Skin of body (tissue), 2 donors: ENCODE data around the gene ZMYND15. TPM values are rescaled to one million over a fixed set of nuclear protein-coding genes. Genes with fewer than 3 reads are reported as not detected.

Source experiments
- DNase-seq: peaks from one replicate; lab custom pipeline; 2025; lab: John Stamatoyannopoulos, UW
- total RNA-seq: library from RNA; depleted of rRNA; stranded (reverse); fragments of >200 nt; gene quantifications from one replicate; pipeline ENCODE4 v1.2.3, GENCODE V29; 2014

The ZMYND15 gene
- total RNA-seq, 1 donor from 2014 or later, result 0.89 TPM

DNA sequence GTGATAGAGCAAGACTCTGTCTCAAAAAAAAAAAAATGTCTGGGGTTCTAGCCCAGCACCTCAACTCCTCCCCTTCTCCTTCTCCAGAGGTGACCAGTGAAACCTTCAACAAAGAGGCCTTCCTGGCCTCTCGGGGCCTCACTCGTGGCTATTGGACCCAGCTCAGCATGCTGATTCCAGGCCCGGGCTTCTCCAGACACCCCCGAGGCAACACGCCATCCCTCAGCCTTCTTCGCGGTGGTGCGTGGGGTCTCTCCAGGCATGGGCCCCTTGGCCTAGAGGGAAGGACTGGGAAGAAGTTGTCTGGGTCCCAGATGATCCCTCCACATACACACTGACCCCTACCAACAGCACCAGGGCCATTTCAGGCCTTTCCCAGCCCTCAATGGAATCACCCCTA lies 3.6 kb downstream of the ZMYND15 start:
- no peak for DNase-seq

DNA sequence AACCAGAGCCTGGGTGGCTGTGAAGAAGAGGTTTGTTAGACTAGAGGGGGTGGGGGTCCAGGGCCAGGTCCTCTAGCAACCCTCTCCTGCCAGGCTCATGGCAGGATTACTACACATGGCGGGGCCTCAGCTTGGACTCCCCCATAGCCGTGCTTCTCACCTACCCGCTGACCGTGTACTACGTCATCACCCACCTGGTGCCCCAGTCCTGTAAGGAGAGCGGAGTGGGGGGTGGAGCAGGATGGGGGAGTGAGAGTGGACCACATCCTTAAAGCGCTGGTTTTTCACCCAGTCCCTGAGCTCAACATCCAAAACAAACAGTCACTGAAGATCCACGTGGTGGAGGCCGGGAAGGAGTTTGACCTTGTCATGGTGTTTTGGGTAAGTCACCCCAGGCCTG lies 4.3 kb downstream of the ZMYND15 start:
- DNase-seq, result no peak

DNA sequence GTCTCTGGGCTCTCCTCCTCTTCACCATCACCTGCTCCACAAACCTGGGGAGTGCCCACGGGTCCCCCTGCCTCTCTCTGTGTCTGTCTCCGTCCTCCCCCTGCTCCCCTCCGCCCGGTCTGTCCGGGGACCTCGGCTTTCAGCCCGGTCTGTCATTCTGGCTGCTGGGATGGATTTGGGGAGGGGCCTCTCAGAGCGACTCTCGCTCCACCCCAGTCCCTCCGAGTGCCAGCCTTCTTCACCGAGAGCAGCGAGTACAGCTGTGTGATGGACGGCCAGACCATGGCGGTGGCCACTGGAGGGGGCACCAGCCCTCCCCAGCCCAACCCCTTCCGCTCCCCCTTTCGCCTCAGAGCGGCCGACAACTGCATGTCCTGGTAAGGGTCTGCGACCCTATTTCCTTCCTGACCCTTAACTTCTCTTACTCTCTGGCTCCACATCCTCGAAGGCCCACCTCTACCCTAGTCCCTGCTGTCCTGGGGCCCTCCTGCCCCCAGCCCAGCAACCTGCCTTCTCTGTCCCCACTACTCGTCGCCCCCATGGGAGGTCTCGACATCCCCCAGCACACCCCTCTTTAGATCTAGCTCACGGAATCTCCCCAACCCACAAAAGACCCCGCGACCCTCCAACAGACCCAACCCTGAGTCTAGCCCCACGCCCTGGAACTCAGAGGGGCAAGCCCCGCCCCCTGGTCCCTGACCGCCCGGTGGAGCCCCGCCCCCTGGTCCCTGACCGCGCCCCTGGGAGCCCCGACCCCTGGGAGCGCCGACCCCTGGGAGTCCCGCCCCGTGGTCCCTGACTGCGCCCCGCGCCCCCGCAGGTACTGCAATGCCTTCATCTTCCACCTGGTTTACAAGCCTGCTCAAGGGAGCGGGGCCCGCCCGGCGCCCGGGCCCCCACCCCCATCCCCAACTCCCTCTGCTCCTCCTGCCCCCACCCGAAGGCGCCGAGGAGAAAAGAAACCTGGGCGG lies 5.7 kb downstream of the ZMYND15 start:
- DNase-seq, result no peak

DNA sequence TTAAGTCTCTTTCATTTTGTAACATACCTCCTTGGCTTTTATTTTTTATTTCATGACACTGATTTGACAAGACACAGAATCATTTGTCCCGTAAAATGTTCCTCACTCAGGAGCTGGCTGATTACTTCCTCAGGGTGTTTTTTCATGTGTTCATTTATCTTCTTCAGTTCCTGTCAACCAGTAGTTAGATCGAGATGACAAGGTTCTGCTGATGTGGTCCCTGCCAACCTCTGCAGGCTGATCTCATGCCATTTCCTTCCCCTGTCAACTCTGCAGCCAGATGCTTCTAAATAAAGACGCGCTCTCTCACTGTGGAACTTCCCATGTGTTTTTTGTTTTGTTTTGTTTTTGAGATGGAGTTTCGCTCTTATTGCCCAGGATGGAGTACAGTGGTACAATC lies 8.2 kb downstream of the ZMYND15 start:
- DNase-seq, result peak; percentile 45

DNA sequence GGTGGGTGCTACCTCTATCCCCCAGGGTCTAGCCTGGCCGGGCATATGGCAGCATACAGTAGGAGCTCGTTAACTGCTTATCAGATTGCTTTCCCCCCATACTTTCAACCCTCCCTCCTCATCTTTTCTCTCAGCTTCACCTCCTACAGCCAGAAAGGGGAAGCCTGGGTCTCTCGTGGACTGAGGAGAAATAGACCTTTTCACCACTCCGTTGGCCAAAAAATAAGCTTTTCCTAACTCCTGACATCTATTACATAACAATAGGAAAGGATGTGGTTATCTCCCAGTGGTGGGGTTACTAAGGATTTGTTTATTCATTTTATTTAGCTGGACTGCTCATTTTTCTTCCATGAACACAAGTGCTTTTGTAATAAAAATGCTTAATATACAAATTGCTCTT lies 9.1 kb downstream of the ZMYND15 start:
- no peak for DNase-seq

DNA sequence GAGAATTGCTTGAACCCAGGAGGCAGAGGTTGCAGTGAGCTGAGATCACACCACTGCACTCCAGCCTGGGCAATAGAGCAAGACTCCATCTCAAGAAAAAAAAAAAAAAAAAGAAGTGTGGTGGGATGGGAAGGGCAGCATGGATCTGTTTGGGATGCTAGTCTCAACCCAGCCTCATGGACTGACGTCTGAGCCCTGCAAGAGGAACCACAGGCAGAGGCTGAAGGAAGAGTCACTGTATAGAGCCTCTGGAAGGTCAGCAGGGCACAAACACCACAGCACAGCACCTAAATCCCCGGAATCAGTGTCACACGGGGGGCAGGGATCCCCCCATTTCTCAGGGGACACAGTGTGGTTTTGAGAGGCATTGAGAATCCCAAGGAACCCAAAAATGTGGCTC lies 11.0 kb downstream of the ZMYND15 start:
- DNase-seq, result no peak

DNA sequence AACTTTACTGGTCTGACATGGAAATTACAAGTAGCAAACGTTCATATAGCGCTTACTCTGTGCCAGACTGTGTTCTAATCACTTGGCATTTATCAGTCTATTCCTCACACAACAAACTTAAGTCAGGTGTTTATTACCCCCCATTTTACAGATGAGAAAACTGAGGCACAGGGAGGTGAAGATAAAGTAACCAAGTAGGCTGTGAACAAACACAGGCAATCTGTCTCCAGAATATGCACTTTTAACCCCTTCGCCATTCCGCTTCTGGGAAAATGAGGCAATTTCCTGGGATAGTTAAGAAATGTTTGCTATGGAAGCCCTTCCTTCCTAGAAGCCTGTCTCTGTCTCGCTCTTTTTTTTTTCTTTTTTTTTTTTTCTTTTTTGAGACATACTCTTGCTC lies 12.3 kb downstream of the ZMYND15 start:
- DNase-seq, result no peak

DNA sequence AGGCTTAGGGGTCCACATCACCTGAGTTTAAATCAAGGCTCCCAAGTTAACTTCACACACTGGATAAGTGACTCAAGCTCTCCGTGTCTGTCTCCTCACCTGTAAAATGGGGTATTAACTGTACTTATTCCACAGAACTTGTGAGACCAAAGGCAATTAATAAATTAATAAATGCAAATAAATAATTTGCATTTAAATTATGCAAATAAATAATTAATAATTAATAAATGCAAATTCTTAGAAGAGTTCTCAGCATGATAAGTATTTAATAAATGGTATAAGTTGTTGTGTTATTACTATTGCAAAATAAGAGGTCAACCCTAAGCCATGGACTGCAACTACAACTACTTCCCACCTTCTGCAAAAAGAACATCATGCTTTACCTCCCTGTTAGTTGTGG lies 13.8 kb downstream of the ZMYND15 start:
- DNase-seq, result no peak

DNA sequence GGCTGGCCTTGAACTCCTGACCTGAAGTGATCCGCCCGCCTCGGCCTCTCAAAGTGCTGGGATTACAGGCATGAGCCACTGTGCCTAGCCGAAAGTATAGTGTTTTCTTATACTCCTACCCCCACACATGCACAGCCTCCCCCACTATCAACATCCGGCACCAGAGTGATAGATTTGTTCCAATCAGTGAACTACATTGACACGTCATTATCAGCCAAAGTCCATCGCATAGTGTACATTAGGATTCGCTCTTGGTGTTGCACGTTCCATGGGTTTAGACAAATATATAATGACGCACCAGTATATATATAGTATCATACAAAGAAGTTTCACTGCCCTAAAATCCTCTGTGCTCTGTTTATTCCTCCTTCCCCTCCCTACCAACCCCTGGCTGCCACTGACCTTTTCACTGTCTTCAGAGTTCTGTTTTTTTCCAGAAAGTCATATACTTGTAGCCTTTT lies 20.2 kb downstream of the ZMYND15 start:
- DNase-seq, result no peak

DNA sequence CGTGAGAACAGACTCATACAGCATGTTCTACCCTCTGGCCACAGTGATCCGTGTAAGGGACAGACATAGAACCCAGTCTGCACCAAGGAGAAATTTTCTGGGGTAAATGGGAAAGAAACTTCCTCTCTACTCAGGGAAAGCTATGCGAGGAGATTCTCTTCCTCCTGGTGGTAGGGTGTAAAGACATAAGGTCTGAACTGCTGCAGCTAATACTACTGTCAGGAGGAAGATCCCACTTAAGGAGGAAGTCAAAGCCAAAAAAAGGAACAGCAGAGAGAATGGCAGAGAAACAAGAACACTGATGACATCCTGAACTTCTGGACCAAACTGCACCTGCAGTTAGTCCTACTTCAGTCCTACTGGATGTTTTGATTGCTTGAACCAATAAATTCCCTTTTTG lies 25.0 kb downstream of the ZMYND15 start:
- no peak for DNase-seq

DNA sequence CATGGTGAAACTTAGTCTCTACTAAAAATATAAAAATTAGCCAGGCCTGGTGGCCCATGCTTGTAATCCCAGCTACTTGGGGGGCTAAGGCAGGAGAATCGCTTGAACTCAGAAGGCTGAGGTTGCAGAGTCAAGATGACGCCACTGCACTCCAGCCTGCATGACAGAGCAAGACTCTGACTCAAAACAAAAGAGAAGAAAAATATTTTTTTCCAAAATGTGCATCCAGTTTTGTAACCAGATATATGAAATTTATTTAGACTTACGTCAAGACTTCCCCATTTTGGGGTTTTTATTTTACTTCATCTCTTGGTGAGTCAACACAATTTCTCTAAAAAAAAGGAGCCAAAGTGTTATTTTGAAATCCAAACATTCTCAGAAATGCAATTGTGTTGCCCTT lies 26.6 kb downstream of the ZMYND15 start:
- no peak for DNase-seq

DNA sequence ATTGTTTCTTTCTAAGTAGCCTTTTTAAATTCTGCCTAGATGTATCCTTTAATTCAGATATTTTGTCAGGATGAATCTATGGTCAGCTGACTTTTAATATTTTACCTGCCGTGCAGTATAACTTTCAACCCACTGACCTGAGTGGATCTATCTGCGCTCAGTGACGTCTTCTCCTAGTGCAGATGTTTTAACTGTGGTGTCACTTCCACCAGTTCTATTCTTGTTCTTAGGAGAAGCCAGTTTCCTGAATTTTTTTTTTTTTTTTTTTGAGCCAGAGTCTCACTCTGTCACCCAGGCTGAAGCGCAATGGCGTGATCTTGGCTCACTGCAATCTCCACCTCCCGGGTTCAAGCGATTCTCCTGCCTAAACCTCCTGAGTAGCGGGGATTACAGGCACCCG lies 27.1 kb downstream of the ZMYND15 start:
- DNase-seq, result no peak

DNA sequence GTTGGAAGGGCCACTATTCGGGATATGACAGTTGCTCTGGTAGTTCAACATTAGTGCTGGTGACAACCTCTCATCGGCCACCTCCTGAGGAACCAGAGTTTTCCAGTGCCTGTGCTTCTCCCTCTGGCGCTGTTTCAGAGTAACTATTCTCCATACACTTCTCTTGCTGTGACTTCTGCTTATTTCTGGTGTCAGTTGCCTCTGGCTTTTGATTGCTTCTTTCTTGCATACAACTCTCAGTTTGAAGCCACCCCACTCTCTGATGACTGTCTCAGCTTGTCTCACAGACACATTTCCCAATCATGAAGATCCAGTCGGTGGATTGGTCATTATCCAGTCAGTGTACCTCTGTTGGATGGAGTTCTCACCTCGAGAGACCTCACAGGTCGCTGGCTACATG lies 28.7 kb downstream of the ZMYND15 start:
- DNase-seq, result no peak

DNA sequence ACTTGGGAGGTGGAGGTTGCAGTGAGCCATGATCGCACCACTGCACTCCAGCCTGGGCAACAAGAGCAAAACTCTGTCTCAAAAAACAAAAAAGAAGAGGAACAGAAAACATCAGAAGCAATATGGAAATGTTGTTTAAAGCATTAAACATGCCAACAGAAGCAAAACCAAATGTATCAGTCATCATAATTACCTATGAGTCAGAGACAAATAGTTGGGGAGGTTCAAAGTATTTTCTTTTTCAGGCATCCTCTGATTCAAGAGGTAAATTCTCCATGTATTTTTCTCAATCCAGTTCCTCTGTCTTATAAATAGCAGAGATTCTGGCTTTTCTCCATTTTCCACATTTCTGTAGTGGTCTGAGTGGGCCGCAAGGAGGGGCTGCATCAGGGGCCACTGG lies 30.0 kb downstream of the ZMYND15 start:
- no peak for DNase-seq

DNA sequence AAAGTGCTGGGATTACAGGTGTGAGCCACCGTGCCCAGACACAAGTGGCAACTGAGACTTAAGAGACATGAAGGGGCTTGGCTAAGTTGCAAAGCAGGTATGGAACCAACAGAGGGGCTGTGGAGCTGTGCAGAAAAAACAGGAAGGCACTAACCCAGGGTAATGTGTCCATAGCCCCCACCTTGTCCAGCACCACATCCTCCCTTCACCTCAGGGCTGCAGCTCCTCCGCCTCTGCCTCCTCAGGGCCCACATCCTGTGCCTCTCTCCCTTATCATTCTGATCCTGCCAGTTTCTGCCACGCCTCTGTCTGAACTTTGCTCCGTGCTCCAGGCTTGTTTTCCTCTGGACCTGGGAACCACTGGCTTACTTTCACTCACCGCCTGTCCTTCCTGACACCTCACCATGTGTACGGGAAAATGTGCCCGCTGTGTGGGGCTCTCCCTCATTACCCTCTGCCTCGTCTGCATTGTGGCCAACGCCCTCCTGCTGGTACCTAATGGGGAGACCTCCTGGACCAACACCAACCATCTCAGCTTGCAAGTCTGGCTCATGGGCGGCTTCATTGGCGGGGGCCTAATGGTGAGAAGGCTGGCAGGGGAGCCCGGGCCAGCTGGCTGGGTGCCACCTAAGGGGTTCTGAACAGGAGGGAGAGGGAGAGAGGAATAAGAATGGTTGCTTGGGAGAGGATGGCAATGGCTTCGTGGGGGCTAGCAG lies 32.0 kb downstream of the ZMYND15 start, which contains the start of gene TM4SF5:
Gene TM4SF5 (plus strand): TSS at position 368 of the 716 bp plus-strand sequence. CDS start 37 bp downstream, at position 405.
- DNase-seq, result no peak

DNA sequence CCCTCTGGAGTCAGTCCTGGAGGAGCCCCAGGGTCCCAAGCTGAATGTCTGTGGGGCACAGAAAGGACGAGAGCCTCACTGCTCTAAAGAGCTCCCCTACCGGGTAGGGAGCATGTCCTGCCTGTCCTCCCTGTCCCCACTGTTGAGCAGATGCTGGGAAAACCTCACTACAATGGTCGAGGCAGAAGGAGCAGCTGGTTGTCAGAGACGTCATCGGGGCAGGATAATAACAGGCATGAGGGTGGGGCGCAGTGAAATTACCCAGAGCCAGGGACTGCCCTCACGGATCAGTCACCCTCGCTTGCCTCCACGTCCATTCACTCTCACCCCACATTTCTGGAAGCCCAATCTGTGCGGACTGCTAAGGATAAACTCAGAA lies 32.6 kb downstream of the ZMYND15 start:
- no peak for DNase-seq

DNA sequence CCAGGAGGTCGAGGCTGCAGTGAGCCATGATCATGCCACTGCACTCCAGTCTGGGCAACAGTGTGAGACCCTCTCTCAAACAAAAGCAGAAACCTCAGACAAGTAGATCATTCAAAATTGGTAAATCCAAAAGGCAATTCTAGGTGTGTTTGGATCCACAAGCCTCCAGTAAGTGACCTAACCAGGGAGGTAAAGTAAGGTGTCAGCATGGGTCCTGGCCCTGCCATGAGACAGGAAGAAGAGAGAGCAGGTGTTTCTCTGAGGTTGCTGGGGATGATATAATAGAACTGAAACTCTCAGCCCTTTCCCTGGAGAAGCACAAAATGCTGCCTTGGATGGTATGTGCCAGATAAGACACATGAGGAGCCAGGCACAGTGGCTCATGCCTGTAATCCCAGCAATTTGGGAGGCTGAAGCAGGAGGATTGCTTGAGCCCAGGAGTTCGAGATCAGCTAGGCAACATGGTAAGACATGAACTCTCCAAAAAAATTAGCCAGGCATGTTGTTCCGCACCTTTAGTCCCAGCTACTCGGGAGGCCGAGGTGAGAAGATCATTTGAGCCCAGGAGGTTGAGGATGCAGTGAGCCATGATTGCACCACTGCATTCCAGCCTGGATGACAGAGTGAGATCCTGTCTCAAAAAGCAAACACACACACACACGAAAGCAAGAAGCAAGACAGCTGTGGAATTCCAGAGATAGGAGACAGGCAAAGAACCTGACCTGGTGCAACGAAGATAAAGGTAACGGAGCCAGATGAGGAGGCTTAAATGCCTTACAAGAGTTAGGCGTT lies 38.5 kb downstream of the ZMYND15 start:
- no peak for DNase-seq

DNA sequence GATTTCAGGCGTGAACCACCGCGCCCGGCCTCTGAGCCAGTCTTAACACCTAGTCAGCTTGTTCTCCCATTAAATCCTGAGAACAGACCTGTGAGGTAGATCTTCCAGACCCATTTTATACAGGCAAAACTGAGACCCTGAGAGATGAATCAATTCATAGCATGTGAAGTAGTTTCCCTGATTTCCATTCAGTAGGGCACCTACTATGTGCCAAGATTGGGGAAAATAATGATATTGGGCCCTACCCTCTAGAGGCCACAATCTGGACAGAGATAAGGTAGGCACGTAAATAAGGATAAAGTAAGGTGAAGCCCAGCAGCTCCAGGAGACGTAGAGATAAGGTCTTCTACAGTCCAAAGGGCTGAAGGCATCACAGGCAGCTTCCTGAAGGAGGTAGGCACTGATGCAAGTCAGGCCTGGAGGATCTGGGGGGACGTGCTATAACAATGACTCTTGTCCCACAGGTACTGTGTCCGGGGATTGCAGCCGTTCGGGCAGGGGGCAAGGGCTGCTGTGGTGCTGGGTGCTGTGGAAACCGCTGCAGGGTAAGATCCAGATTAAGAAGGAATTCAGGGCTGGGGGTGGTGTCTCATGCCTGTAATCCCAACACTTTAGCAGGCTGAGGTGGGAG lies 40.8 kb downstream of the ZMYND15 start:
- no peak for DNase-seq

DNA sequence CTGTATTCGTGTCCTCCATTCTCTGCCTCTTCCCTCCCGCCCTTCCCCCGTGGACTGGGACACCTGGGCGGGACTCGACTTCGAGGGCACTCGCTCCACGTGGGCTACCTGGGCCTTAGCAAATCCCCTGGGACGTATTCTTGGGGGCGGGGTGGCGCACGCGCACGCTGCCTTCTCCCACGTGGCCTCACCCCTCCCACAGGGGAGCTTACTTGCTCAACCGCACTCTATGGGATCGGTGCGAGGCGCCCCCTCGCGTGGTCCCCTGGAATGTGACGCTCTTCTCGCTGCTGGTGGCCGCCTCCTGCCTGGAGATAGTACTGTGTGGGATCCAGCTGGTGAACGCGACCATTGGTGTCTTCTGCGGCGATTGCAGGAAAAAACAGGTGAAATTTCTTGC lies 43.0 kb downstream of the ZMYND15 start:
- no peak for DNase-seq

DNA sequence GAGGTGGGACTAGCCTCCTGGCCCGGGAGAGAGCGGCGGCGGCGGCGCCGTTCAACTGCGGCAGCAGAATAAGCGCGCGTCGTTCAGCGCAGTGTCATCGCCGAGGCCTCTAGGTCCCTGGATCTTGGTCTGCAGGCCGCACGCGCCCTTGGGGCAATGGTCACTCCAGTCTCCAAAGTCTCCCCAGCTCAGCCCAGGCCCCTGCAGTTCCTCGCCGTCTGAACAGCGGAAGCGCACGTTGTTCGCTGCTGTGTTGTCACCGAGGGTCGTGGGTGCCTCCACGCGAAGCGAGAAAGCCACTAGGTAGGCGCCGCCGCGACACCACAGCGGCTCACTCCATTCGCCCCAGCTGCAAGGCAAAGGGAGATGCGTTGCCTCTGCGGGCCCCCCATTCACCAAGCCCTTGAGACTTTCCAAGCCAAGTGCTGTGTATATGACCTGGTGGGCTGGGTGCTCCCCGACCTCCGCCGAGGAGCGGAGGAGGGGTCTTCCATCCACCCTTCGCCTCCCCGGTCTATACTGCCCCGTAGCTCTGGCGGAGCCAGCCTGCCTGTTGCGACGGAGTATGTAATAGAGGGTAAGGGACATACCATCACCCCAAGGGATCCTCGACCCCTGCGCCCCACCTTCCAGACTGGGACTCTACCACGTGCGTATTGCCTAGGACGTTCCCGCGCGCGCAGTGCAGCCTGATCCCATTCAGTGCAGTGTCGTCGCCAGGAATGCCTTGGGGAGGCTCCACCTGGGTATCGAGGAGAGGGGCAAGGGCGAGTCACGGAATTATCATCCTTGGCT lies 45.9 kb downstream of the ZMYND15 start:
- DNase-seq, result no peak
